Uterus (tissue), 4 donors: Measurements from ENCODE around the gene OAT. TPM values are rescaled to one million over a fixed set of nuclear protein-coding genes. Genes with fewer than 3 reads are reported as not detected.
A peak's percentile ranks its signal among the peaks of the same experiment; 100 is the strongest.

Experiments
- DNase-seq, 2 donors: peaks; one replicate each; pipeline ENCODE4 v3.0.0-alpha.2; 2019 to 2020
- H3K27ac ChIP-seq, 2 donors: fragments of 200-600 bp; sonication (generic); 1 replicate in 1 of 2; 2 replicates in 1 of 2; pipeline ENCODE4 v1.5.1; 2016 to 2018
- H3K27me3 ChIP-seq, 2 donors: fragments of 200-600 bp; sonication (generic); one replicate each; pipeline ENCODE4 v1.5.1; 2018 to 2019; ENCODE audit warnings: control low read depth in 1 of 2
- H3K36me3 ChIP-seq, 2 donors: fragments of 200-600 bp; sonication (generic); one replicate each; pipeline ENCODE4 v1.5.1; 2019; ENCODE audit warnings: control low read depth in 1 of 2
- H3K4me1 ChIP-seq, 2 donors: fragments of 200-600 bp; sonication (generic); one replicate each; pipeline ENCODE4 v1.5.1; 2018 to 2019; ENCODE audit warnings: control low read depth in 1 of 2
- H3K4me3 ChIP-seq, 2 donors: fragments of 200-600 bp; sonication (generic); 1 replicate in 1 of 2; 2 replicates in 1 of 2; pipeline ENCODE4 v1.5.1; 2018 to 2019; ENCODE audit warnings: mild to moderate bottlenecking in 1 of 2
- H3K9me3 ChIP-seq, 2 donors: fragments of 200-600 bp; sonication (generic); one replicate each; pipeline ENCODE4 v1.5.1; 2019; ENCODE audit warnings: control low read depth in 1 of 2
- CTCF ChIP-seq, 4 experiments: fragments of 200-600 bp in 2 of 4; fragments of 450-650 bp in 2 of 4; sonication (generic) in 2 of 4; IDR thresholded peaks; one replicate each; pipeline ENCODE4 v1.5.1; 2016 to 2019; ENCODE audit warnings: antibody characterized with exemption in 4 of 4, mild to moderate bottlenecking in 2 of 4, moderate library complexity in 1 of 4
- POLR2A ChIP-seq, 2 donors: fragments of 450-650 bp; IDR thresholded peaks; one replicate each; pipeline ENCODE4 v1.6.1; 2016; ENCODE audit warnings: antibody characterized with exemption in 2 of 2, mild to moderate bottlenecking in 1 of 2, moderate library complexity in 1 of 2
- intact Hi-C: fragments of 100-400 bp; cut with DNase I; formaldehyde crosslinking; loops from one replicate; pipeline ENCODE4 v1.15.1; 2023; ENCODE audit warnings: low total_unique reads
- total RNA-seq, 4 donors: library from RNA; depleted of rRNA in 3 of 4; stranded (reverse); fragments of >200 nt in 3 of 4; gene quantifications; one replicate each; pipeline versions ENCODE4 v1.1.0 to v1.2.4, GENCODE V29; 2014 to 2023
- donor health status: DM: yes; HTN: yes; CAD: no.

The OAT gene
- total RNA-seq, 4 donors from 2014 or later = 75.3 to 175 (median 97.6) TPM

- H3K4me1 ChIP-seq = no peaks in the 10 kb centered on the region
- H3K36me3 ChIP-seq = no peaks in the 10 kb centered on the region
- H3K4me3 ChIP-seq = no peak overlapping the region
- no peak for TF ChIP-seq POLR2A (IDR thresholded peaks at IDR 0.05)
- no peak for TF ChIP-seq CTCF (IDR thresholded peaks at IDR 0.05)
- no peak overlapping the region for H3K27ac ChIP-seq
- H3K27me3 ChIP-seq = no peaks in the 10 kb centered on the region
- intact Hi-C loops = no loop called here
- no peak for DNase-seq
- H3K9me3 ChIP-seq = no peaks in the 10 kb centered on the region
Observed at GRCh38 chr10:124464028-124464965, 45.6 kb upstream of the OAT start.

- Histone ChIP-seq H3K27ac (peak overlapping the region; percentile 85 to 89), H3K27me3 (no peaks in the 10 kb centered on the region), H3K4me3 (peak overlapping the region; percentile 38 to 86), H3K9me3 (no peaks in the 10 kb centered on the region), H3K4me1 (no peaks in the 10 kb centered on the region), H3K36me3 (no peaks in the 10 kb centered on the region)
- no peak for DNase-seq
- TF ChIP-seq CTCF (IDR thresholded peaks at IDR 0.05) (no peak), POLR2A (IDR thresholded peaks at IDR 0.05) (no peak)
- intact Hi-C loops = no loop called here
Observed at GRCh38 chr10:124462348-124462695, 43.6 kb upstream of the OAT start.

GRCh38 chr10:124461642-124462347 lies 43.1 kb upstream of the OAT start, which contains the start of gene LHPP:
TSS of gene LHPP (plus strand) at chr10:124461823. CDS start at chr10:124461863, 40 bp downstream.
- Histone ChIP-seq H3K27ac (peak within 1 kb of the TSS; percentile 85 to 89), H3K36me3 (no peaks in the 10 kb centered on the region), H3K4me1 (no peaks in the 10 kb centered on the region), H3K4me3 (peak within 1 kb of the TSS; percentile 38 to 86), H3K9me3 (no peaks in the 10 kb centered on the region), H3K27me3 (no peaks in the 10 kb centered on the region)
- TF ChIP-seq CTCF (IDR thresholded peaks at IDR 0.05) = peak; percentile 7 to 70 (median 60)
- peak in 1 of 2 donors; percentile 60 for TF ChIP-seq POLR2A (IDR thresholded peaks at IDR 0.05)
- intact Hi-C loops = no loop called here
- DNase-seq = peak; percentile 66 to 82

GRCh38 chr10:124460144-124460543 lies 41.4 kb upstream of the OAT start:
- H3K27ac ChIP-seq = no peak overlapping the region
- no peaks in the 10 kb centered on the region for H3K9me3 ChIP-seq
- H3K36me3 ChIP-seq = no peaks in the 10 kb centered on the region
- intact Hi-C loops = no loop called here
- H3K27me3 ChIP-seq = no peaks in the 10 kb centered on the region
- no peaks in the 10 kb centered on the region for H3K4me1 ChIP-seq
- TF ChIP-seq CTCF (IDR thresholded peaks at IDR 0.05) = no peak
- TF ChIP-seq POLR2A (IDR thresholded peaks at IDR 0.05) = no peak
- no peak overlapping the region for H3K4me3 ChIP-seq
- no peak for DNase-seq

- DNase-seq = no peak
- Histone ChIP-seq H3K27ac (no peak overlapping the region), H3K4me1 (no peaks in the 10 kb centered on the region), H3K4me3 (no peak overlapping the region), H3K9me3 (no peaks in the 10 kb centered on the region), H3K36me3 (no peaks in the 10 kb centered on the region), H3K27me3 (no peaks in the 10 kb centered on the region)
- intact Hi-C loops = no loop called here
- no peak for TF ChIP-seq CTCF (IDR thresholded peaks at IDR 0.05)
- no peak for TF ChIP-seq POLR2A (IDR thresholded peaks at IDR 0.05)
Observed at GRCh38 chr10:124459395-124459794, 40.7 kb upstream of the OAT start.
